K562 (cell line): ENCODE data around the gene MYH7B. TPM values are rescaled to one million over a fixed set of nuclear protein-coding genes. Genes with fewer than 3 reads are reported as not detected.

Source experiments
- ATAC-seq: fragments of 200-7000 bp; cut with Tn5 transposase; 3 replicates; pipeline ENCODE4 v1.9.1; 2020; ENCODE audit warnings: moderate library complexity
- BruUV-seq: library from RNA; stranded (reverse); fragments of 400-500 nt; replicated peaks from 2 replicates; lab custom pipeline; 2021; lab: Mats Ljungman, UMichigan
- CTCF ChIA-PET: fragments of 300-600 bp; formaldehyde crosslinking; extraction: SDS; loops from one replicate; lab custom pipeline; 2021; ENCODE audit warnings: low intra/inter-chr PET ratio; lab: Yijun Ruan, JAX
- POLR2A ChIA-PET: fragments of 300-600, 350-650 bp; sonication (Branson Sonifier 250); formaldehyde crosslinking; extraction: SDS; loops from one replicate; lab custom pipeline; 2021; ENCODE audit warnings: antibody characterized with exemption, inconsistent platforms; lab: Yijun Ruan, JAX
- DNase-seq, 4 experiments: peaks; one replicate each; pipeline versions ENCODE4 v3.0.0 to v3.0.0-alpha.2; 2011 to 2018; ENCODE audit warnings: low spot score in 3 of 4, mixed read lengths in 3 of 4; ENCODE audit errors: extremely low read depth in 1 of 4
- FAIRE-seq: peaks from 2 replicates; lab custom pipeline; 2011; peaks lifted over from hg19 to GRCh38; lab: Jason Lieb, UNC
- H2AFZ ChIP-seq: 2 replicates; pipeline ENCODE4 v1.6.0; 2011; ENCODE audit warnings: low read depth, low read length, control low read depth, inconsistent platforms
- H3K27ac ChIP-seq: fragments of 200-600 bp; 3 replicates; pipeline ENCODE4 v1.8.0; 2011; ENCODE audit warnings: low read depth, mild to moderate bottlenecking, control low read depth, inconsistent platforms, low read length, moderate library complexity, mixed read lengths; ENCODE audit errors: extremely low read depth
- H3K27me3 ChIP-seq, 2 experiments: fragments of 300-600 bp in 1 of 2; 2 replicates in 1 of 2; 3 replicates in 1 of 2; pipeline versions ENCODE4 v1.6.0 to v1.8.0; 2011; ENCODE audit warnings: inconsistent platforms in 2 of 2, low read length in 2 of 2, mild to moderate bottlenecking in 1 of 2, mixed read lengths in 1 of 2, moderate library complexity in 1 of 2; ENCODE audit not compliant: control insufficient read depth in 2 of 2, insufficient read depth in 2 of 2
- H3K36me3 ChIP-seq: fragments of 300-600 bp; 3 replicates; pipeline ENCODE4 v1.8.0; 2011; ENCODE audit warnings: mild to moderate bottlenecking, low read length, inconsistent platforms; ENCODE audit not compliant: control insufficient read depth, insufficient read depth
- H3K4me1 ChIP-seq, 2 experiments: fragments of 200-600 bp in 1 of 2; replicated peaks in 1 of 2; 2 replicates in 1 of 2; 3 replicates in 1 of 2; pipeline versions ENCODE4 v1.5.1 to v1.8.0; 2011; ENCODE audit warnings: inconsistent platforms in 2 of 2, low read length in 2 of 2, mild to moderate bottlenecking in 1 of 2, mixed read lengths in 1 of 2, moderate library complexity in 1 of 2; ENCODE audit not compliant: control insufficient read depth in 2 of 2, insufficient read depth in 2 of 2
- H3K4me2 ChIP-seq: 2 replicates; pipeline ENCODE4 v1.6.1; 2011; ENCODE audit warnings: low read length, control low read depth, inconsistent platforms, mixed read lengths; ENCODE audit not compliant: insufficient read depth
- H3K4me3 ChIP-seq: fragments of 200-600 bp; sonication (generic), shearing (Covaris generic); 2 replicates; pipeline ENCODE4 v1.5.1; 2016; ENCODE audit warnings: control low read depth, inconsistent platforms
- H3K79me2 ChIP-seq: fragments of 200-600 bp; 3 replicates; pipeline ENCODE4 v1.8.0; 2011; ENCODE audit warnings: low read length, inconsistent platforms; ENCODE audit not compliant: control insufficient read depth, insufficient read depth
- H3K9ac ChIP-seq, 2 experiments: 2 replicates each; pipeline versions ENCODE4 v1.6.0 to v1.6.1; 2011; ENCODE audit warnings: low read depth in 2 of 2, low read length in 2 of 2, control low read depth in 1 of 2, inconsistent platforms in 1 of 2, mild to moderate bottlenecking in 1 of 2, mixed read lengths in 1 of 2; ENCODE audit not compliant: insufficient read depth in 1 of 2
- H3K9me1 ChIP-seq: one replicate; pipeline ENCODE4 v1.6.0; 2011; ENCODE audit warnings: inconsistent platforms, mild to moderate bottlenecking, low read length, moderate library complexity; ENCODE audit not compliant: control insufficient read depth, insufficient read depth
- H3K9me3 ChIP-seq: replicated peaks from 2 replicates; pipeline ENCODE4 v1.5.1; 2011; ENCODE audit warnings: low read depth, low read length, inconsistent platforms; ENCODE audit not compliant: control insufficient read depth, insufficient read depth
- H4K20me1 ChIP-seq: replicated peaks from 2 replicates; pipeline ENCODE4 v1.6.1; 2011; ENCODE audit warnings: low read length, inconsistent platforms, mixed read lengths; ENCODE audit not compliant: control insufficient read depth, insufficient read depth
- FOXA3 ChIP-seq, 2 experiments: fragments of 450-650 bp in 1 of 2; sonication (generic) in 1 of 2; formaldehyde crosslinking; IDR thresholded peaks in 1 of 2; conservative IDR thresholded peaks in 1 of 2; 2 replicates each; pipeline versions ENCODE4 v1.4.0 to v1.8.0; 2020 to 2022; ENCODE audit warnings: mild to moderate bottlenecking in 2 of 2, missing genetic modification reagents in 1 of 2
- HDAC3 ChIP-seq: fragments of 450-650 bp; IDR thresholded peaks from 2 replicates; pipeline ENCODE4 v1.6.1; 2018; ENCODE audit warnings: borderline replicate concordance, mild to moderate bottlenecking, moderate library complexity; ENCODE audit not compliant: partially characterized antibody
- HNRNPH1 ChIP-seq: fragments of 200-400 bp; formaldehyde crosslinking; optimal IDR thresholded peaks from 2 replicates; pipeline ENCODE3; 2017; ENCODE audit warnings: low read depth, mild to moderate bottlenecking, low read length, moderate library complexity
- MECOM ChIP-seq: fragments of 250-450 bp; sonication (Bioruptor Pico); IDR thresholded peaks from 2 replicates; pipeline ENCODE4 v1.8.0; 2022; ENCODE audit warnings: inconsistent platforms
- NEUROD1 ChIP-seq: fragments of 150-350 bp; IDR thresholded peaks from 2 replicates; pipeline ENCODE4 v1.6.1; 2014; ENCODE audit warnings: borderline replicate concordance, low read length, low read depth; ENCODE audit not compliant: partially characterized antibody
- NFE2L1 ChIP-seq: fragments of 450-650 bp; IDR thresholded peaks from 2 replicates; pipeline ENCODE4 v1.6.1; 2016; ENCODE audit warnings: missing genetic modification characterization, low read depth, mild to moderate bottlenecking, missing compliant biosample characterization, moderate library complexity, borderline replicate concordance
- ZFP36 ChIP-seq: fragments of 150-350 bp; IDR thresholded peaks from 2 replicates; pipeline ENCODE4 v1.6.1; 2018; ENCODE audit warnings: low read length, low read depth; ENCODE audit not compliant: partially characterized antibody
- ZFX ChIP-seq: sonication (generic); formaldehyde crosslinking; IDR thresholded peaks from 2 replicates; pipeline ENCODE4 v1.8.0; 2022; ENCODE audit warnings: mild to moderate bottlenecking, missing genetic modification reagents, moderate library complexity
- WGBS: fragments of 100-300 bp; shearing (Covaris generic); methylation state at CpG from one replicate; pipeline ENCODE4 v1.1.6; 2016; ENCODE audit warnings: low coverage, mixed read lengths; ENCODE audit not compliant: insufficient coverage; ENCODE audit errors: missing lambda C conversion rate; 5-methylcytosine and 5-hydroxymethylcytosine counted together
- in situ Hi-C: fragments of 300-500 bp; cut with MboI; formaldehyde crosslinking; loops from 4 replicates; pipeline ENCODE4 v1.15.0; 2018; ENCODE audit warnings: inconsistent platforms, mixed read lengths
- intact Hi-C: fragments of 100-400 bp; cut with micrococcal nuclease; formaldehyde crosslinking; loops from 2 replicates; pipeline ENCODE4 v1.14.2; 2022
- polyA plus RNA-seq, 8 experiments: library from polyadenylated mRNA; depleted of rRNA in 4 of 8; stranded (reverse) in 5 of 8; unstranded in 3 of 8; fragments of >200 nt; fragmentation: Nextera tagmentation in 2 of 8; fragmentation: Illumina TruSeq in 1 of 8; extraction: Ambion mirVana in 2 of 8; extraction: Trizol in 1 of 8; gene quantifications; 2 replicates each; pipeline versions ENCODE4 v1.2.1 to v1.2.3, GENCODE V29; 2011 to 2014; ENCODE audit warnings: inconsistent platforms in 1 of 8, missing spikeins in 1 of 8
- total RNA-seq, 7 experiments: library from RNA; depleted of rRNA in 6 of 7; stranded (reverse); fragments of >200 nt in 6 of 7; fragmentation: Illumina TruSeq in 2 of 7; extraction: Trizol in 2 of 7; gene quantifications; 2 replicates each; pipeline versions ENCODE4 v1.2.1 to v1.2.3, GENCODE V29; 2011 to 2021; ENCODE audit warnings: low replicate concordance in 1 of 7
- TF ChIP-seq, protein P1 (sequence below): fragments of 450-650 bp; formaldehyde crosslinking; IDR thresholded peaks from 2 replicates; pipeline ENCODE4 v1.4.0; 2020; ENCODE audit warnings: mild to moderate bottlenecking, moderate library complexity
- TF ChIP-seq, protein P2 (sequence below): sonication (generic); formaldehyde crosslinking; IDR thresholded peaks from 2 replicates; pipeline ENCODE4 v1.9.0; 2022; ENCODE audit warnings: mild to moderate bottlenecking, missing genetic modification reagents
- TF ChIP-seq, protein P3 (sequence below), 2 experiments: fragments of 450-650 bp; conservative IDR thresholded peaks; 2 replicates each; pipeline ENCODE4 v1.6.1; 2017; ENCODE audit warnings: mild to moderate bottlenecking in 2 of 2, moderate library complexity in 2 of 2

MYH7B gene
- total and polyA plus RNA-seq, 9 of the 15 experiments (the other 6 are each of a cell fraction or from before 2014, with no cell fraction given) = 0.07 to 0.34 (median 0.13) TPM; not detected in 3

DNA sequence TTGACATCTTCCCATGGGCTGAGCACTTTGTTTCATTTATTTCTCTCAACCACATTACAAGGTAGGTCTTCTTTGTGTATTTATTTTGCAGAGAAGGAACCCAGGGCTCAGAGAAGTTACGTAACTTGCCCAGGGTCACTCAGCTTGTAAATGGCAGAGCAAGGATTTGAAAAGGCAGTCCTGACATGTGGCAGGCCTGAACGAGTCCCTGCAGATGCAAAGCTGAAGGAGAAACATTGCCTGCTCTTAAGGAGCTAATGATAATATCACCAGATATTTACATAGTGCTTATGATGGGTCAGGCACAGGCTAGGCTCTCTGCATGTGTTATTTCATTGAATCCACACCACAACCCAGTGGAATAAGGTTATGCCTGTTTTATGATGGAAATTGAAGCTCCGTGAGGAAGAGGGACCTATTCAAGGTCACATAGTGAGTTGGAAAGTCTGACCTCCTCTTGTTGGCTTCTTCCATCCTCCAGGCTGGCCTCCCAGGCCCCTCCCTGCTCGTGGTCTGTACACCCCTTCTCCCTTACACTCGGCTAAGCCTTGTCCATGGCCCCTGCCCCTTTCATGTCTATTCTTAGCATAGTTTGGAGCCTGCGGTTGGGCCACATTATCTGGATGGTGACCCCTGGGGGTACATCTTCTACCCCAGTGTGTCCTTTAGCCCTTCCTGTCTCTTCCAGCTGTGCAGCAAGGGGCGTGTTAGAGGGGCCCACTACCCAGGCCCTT is 12.5 kb downstream of the MYH7B start:
- Histone ChIP-seq H3K9ac (no peak overlapping the region), H3K9me1 (no peaks in the 10 kb centered on the region), H2AFZ (no peak overlapping the region), H4K20me1 (no peaks in the 10 kb centered on the region), H3K9me3 (no peaks in the 10 kb centered on the region), H3K4me1 (peaks cover 0 to 11% of the 10 kb centered on the region in 2 experiments; a peak in 2 of 5 replicates), H3K4me3 (no peak overlapping the region), H3K4me2 (no peak overlapping the region), H3K27ac (no peak overlapping the region), H3K79me2 (no peaks in the 10 kb centered on the region), H3K27me3 (no peaks in the 10 kb centered on the region), H3K36me3 (no peaks in the 10 kb centered on the region)
- in situ Hi-C loops (no loop called here), intact Hi-C loops (no loop called here)
- no TSS peak for BruUV-seq
- 33% methylated on average over 7 of the region's 7 CpGs for WGBS
- DNase-seq (no peak), ATAC-seq (no peak), FAIRE-seq (no peak)
- CTCF ChIA-PET = no interaction called here
- POLR2A ChIA-PET = no interaction called here
- TF ChIP-seq ZFX (CRISPR knock-in tag) (no peak), FOXA3 (CRISPR knock-in tag; conservative IDR thresholded peaks at IDR 0.05 in 1 of 2, IDR thresholded peaks at IDR 0.05 in 1 of 2) (peak in 1 of 2 experiments; percentile 57; a peak in 1 of 4 replicates), HDAC3 (no peak), NEUROD1 (no peak), ZFP36 (peak; percentile 9), HNRNPH1 (no peak), NFE2L1 (tag) (no peak), MECOM (CRISPR knock-in tag) (no peak)
- TF ChIP-seq, protein P1, sequence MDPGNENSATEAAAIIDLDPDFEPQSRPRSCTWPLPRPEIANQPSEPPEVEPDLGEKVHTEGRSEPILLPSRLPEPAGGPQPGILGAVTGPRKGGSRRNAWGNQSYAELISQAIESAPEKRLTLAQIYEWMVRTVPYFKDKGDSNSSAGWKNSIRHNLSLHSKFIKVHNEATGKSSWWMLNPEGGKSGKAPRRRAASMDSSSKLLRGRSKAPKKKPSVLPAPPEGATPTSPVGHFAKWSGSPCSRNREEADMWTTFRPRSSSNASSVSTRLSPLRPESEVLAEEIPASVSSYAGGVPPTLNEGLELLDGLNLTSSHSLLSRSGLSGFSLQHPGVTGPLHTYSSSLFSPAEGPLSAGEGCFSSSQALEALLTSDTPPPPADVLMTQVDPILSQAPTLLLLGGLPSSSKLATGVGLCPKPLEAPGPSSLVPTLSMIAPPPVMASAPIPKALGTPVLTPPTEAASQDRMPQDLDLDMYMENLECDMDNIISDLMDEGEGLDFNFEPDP (CRISPR knock-in tag) = no peak
- TF ChIP-seq, protein P2, sequence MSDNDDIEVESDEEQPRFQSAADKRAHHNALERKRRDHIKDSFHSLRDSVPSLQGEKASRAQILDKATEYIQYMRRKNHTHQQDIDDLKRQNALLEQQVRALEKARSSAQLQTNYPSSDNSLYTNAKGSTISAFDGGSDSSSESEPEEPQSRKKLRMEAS = peak; percentile 48
- TF ChIP-seq, protein P3, sequence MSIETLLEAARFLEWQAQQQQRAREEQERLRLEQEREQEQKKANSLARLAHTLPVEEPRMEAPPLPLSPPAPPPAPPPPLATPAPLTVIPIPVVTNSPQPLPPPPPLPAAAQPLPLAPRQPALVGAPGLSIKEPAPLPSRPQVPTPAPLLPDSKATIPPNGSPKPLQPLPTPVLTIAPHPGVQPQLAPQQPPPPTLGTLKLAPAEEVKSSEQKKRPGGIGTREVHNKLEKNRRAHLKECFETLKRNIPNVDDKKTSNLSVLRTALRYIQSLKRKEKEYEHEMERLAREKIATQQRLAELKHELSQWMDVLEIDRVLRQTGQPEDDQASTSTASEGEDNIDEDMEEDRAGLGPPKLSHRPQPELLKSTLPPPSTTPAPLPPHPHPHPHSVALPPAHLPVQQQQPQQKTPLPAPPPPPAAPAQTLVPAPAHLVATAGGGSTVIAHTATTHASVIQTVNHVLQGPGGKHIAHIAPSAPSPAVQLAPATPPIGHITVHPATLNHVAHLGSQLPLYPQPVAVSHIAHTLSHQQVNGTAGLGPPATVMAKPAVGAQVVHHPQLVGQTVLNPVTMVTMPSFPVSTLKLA (conservative IDR thresholded peaks at IDR 0.05) = no peak
